GM06990 (cell line): ENCODE data around the gene EPDR1.

Experiments
- DNase-seq: peaks from one replicate; pipeline ENCODE4 v3.0.0-alpha.2; 2011; ENCODE audit not compliant: insufficient read length; ENCODE audit errors: extremely low read depth
- H3K27me3 ChIP-seq: replicated peaks from 2 replicates; pipeline ENCODE4 v1.6.0; 2011; ENCODE audit warnings: low read length; ENCODE audit not compliant: control insufficient read depth, insufficient read depth
- H3K36me3 ChIP-seq: 2 replicates; pipeline ENCODE4 v1.5.1; 2011; ENCODE audit warnings: low read length; ENCODE audit not compliant: control insufficient read depth, insufficient read depth
- H3K4me3 ChIP-seq: replicated peaks from 2 replicates; pipeline ENCODE4 v1.5.1; 2011; ENCODE audit warnings: low read depth, mild to moderate bottlenecking, control low read depth, low read length
- TF ChIP-seq, protein P1 (sequence below): IDR thresholded peaks from 2 replicates; pipeline ENCODE4 v1.5.1; 2011; ENCODE audit warnings: low read length, control low read depth, mild to moderate bottlenecking, inconsistent platforms; ENCODE audit not compliant: insufficient read depth, poor library complexity, severe bottlenecking

Gene EPDR1

DNA sequence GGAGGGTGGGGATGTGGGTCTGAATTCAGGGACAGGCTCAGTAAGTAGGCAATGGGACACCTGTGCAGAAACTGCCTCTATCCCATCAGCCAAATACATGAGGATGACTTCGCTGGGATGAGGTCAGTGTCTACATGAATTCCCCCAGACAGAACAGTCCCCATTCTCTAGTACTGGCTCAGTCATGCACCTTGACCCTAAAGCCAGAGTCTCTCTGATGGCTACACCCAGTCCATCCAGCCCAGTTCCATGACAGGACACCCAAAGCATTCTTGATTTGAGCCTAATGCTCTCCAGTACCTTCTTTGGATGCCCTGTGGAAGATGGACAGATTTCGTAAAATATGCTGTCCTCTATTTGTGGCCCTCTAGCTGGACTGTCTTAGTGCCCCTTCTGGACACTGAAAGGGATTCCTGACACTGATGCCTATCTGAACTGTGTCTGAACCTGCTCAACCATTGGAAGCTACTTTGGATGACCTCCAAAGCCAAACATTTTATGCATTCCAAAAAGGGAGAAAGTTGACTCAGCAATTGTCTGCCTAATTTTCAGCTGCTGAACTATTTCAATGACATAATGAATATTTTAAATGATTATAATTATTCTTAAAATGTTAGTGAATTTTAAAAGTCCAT is 18.4 kb upstream of the EPDR1 start:
- no peak for DNase-seq
- Histone ChIP-seq H3K36me3 (no peaks in the 10 kb centered on the region), H3K27me3 (no peaks in the 10 kb centered on the region; the same call in 1 of the 2 replicates), H3K4me3 (no peak overlapping the region)
- TF ChIP-seq, protein P1, sequence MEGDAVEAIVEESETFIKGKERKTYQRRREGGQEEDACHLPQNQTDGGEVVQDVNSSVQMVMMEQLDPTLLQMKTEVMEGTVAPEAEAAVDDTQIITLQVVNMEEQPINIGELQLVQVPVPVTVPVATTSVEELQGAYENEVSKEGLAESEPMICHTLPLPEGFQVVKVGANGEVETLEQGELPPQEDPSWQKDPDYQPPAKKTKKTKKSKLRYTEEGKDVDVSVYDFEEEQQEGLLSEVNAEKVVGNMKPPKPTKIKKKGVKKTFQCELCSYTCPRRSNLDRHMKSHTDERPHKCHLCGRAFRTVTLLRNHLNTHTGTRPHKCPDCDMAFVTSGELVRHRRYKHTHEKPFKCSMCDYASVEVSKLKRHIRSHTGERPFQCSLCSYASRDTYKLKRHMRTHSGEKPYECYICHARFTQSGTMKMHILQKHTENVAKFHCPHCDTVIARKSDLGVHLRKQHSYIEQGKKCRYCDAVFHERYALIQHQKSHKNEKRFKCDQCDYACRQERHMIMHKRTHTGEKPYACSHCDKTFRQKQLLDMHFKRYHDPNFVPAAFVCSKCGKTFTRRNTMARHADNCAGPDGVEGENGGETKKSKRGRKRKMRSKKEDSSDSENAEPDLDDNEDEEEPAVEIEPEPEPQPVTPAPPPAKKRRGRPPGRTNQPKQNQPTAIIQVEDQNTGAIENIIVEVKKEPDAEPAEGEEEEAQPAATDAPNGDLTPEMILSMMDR, result no peak

DNA sequence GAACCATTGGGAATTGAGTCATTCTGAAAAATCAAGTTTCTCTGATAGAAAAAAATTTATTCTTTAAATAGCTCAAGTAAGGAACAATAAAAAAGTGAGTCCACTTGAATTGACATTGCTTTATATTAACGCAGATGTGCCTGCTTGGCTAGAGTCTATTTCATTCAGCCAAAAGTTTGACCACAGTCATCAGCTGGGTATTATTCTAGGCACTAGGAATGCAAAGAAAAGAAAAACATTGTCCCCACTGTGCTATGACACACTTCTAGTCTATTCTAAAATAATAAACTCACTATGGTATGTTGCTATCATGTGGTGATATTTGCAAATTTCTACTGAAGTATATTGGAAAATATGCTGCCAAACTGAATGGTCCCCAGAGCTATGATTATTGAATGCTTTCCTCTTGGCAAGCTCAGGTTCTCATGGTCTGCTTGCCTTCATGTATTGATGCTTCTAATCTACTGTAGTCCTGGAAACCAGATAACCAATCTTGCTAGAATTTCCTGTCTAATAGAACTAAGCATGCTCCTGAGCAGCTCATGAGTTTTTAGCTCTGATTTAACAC is 12.1 kb upstream of the EPDR1 start:
- TF ChIP-seq, protein P1, result no peak
- Histone ChIP-seq H3K36me3 (no peaks in the 10 kb centered on the region), H3K4me3 (no peak overlapping the region), H3K27me3 (no peaks in the 10 kb centered on the region; the same call in 1 of the 2 replicates)
- no peak for DNase-seq

DNA sequence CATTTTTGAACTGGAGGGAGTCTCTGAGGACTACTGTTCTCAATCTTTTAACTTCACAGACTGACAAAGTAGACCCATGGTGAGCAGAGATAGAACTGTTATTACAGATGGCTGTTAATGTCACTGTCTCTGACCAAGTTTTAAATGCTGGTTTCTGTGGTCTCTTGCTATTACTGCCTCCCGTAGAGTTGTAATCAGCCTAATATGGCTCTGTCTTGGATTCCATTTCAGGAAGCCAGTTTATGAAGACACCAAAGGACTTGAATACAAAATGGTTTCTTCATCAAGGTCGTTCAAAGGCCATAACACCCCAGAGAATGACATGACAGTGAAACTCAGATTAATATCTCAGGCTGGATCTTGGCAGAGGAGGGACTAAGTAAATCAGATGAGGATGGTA is 7.7 kb upstream of the EPDR1 start:
- no peak for DNase-seq
- no peaks in the 10 kb centered on the region for H3K36me3 ChIP-seq
- TF ChIP-seq, protein P1, result no peak
- H3K4me3 ChIP-seq, result no peak overlapping the region
- H3K27me3 ChIP-seq, result no peaks in the 10 kb centered on the region; the same call in 1 of the 2 replicates

DNA sequence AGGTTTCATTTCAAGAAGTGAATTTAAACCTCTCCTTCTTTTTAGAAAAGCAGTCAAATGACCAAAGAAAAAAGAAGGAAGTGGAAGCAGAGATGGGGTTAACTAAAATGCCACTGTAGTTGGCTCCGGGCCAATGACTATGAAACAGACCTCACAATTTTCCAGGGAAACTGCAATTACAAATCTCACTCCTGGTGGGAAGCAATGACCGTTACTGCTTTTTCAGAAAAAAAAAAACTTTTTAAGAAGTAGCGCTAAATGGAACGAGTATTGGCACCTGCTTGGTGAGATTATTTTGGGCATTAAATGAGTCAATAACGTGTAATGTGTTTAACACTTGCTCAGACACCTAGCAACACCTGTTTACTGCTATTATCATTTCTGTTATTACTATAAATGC is 5.0 kb upstream of the EPDR1 start:
- Histone ChIP-seq H3K27me3 (no peaks in the 10 kb centered on the region; the same call in 1 of the 2 replicates), H3K36me3 (no peaks in the 10 kb centered on the region), H3K4me3 (no peak overlapping the region)
- DNase-seq, result no peak
- TF ChIP-seq, protein P1, result no peak

DNA sequence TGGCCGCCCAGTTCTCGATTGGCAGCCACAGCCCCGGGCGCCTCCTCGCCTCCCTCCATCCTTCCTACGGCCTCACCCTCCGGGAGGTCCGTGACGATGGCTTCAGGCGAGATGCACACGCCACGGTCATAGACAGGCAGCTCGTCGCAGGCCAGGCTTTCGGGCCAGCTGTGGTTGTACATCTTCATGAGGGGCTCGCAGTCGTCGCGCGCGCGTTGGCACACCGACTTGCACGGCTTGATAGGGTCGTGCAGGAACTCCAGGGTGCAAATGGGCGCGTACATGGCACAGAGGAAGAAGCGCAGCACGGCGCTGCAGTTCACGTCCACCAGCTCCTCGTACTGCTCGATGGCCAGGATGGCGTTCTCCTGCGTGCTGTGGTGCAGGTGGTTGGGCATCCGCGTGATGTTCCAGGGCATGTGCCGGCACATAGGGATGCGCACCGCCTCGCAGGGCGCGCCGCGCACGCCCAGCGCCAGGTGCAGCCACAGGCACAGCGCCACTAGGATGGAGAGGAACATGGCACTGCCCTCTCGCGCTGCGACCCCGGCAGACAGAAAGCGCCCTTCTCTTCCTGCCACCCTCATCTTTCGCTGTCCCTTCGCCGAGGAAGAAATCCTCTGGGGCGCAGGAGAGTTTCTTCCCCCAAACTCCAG is 4.3 kb upstream of the EPDR1 start:
- Histone ChIP-seq H3K36me3 (no peaks in the 10 kb centered on the region), H3K27me3 (no peaks in the 10 kb centered on the region; the same call in 1 of the 2 replicates), H3K4me3 (peak overlapping the region; percentile 52)
- peak; percentile 37 for DNase-seq
- TF ChIP-seq, protein P1, result no peak
